Measurements from ENCODE around the gene GRID2. TPM values are rescaled to one million over a fixed set of nuclear protein-coding genes. Genes with fewer than 3 reads are reported as not detected.

Gene GRID2
- total RNA-seq, 1 experiment from 2014 or later = not detected

- Mint-ChIP-seq H3K36me3 (ENCODE audit: insufficient read depth, unreplicated experiment) (no peaks in the 10 kb centered on the region), H3K4me3 (ENCODE audit: unreplicated experiment) (no peak overlapping the region), H3K9me3 (ENCODE audit: unreplicated experiment) (no peaks in the 10 kb centered on the region), H3K27ac (ENCODE audit: low read depth, unreplicated experiment) (no peak overlapping the region), H3K4me1 (ENCODE audit: insufficient read depth, unreplicated experiment) (no peaks in the 10 kb centered on the region), H3K27me3 (ENCODE audit: insufficient read depth, unreplicated experiment) (no peaks in the 10 kb centered on the region)
- intact Hi-C loops (cut with micrococcal nuclease) = no loop called here
- CTCF ChIA-PET = interaction anchor here (1.0 kb wide), 1 partner anchor 11 kb away, joined by 5 read pairs; no protein-coding TSS in a partner anchor
- TF ChIP-seq, protein P1, sequence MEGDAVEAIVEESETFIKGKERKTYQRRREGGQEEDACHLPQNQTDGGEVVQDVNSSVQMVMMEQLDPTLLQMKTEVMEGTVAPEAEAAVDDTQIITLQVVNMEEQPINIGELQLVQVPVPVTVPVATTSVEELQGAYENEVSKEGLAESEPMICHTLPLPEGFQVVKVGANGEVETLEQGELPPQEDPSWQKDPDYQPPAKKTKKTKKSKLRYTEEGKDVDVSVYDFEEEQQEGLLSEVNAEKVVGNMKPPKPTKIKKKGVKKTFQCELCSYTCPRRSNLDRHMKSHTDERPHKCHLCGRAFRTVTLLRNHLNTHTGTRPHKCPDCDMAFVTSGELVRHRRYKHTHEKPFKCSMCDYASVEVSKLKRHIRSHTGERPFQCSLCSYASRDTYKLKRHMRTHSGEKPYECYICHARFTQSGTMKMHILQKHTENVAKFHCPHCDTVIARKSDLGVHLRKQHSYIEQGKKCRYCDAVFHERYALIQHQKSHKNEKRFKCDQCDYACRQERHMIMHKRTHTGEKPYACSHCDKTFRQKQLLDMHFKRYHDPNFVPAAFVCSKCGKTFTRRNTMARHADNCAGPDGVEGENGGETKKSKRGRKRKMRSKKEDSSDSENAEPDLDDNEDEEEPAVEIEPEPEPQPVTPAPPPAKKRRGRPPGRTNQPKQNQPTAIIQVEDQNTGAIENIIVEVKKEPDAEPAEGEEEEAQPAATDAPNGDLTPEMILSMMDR (IDR thresholded peaks at IDR 0.05; ENCODE audit: unreplicated experiment) = no peak
- no TSS peak for BruUV-seq (replicated peaks)
- no peak for DNase-seq (ENCODE audit: unreplicated experiment)
- POLR2A ChIA-PET = interaction anchor here (0.7 kb wide), 1 partner anchor 27 kb away, joined by 3 read pairs; no protein-coding TSS in a partner anchor
These were observed 216.0 kb downstream of the GRID2 start for GRCh38 chr4:92519727-92520126.

GRCh38 chr4:92520563-92520962, 216.8 kb downstream of the GRID2 start:
- H3K4me1 Mint-ChIP-seq (ENCODE audit: insufficient read depth, unreplicated experiment) = no peaks in the 10 kb centered on the region
- no peaks in the 10 kb centered on the region for H3K27me3 Mint-ChIP-seq (ENCODE audit: insufficient read depth, unreplicated experiment)
- intact Hi-C loops (cut with micrococcal nuclease) = no loop called here
- BruUV-seq (replicated peaks) = no TSS peak
- no peaks in the 10 kb centered on the region for H3K36me3 Mint-ChIP-seq (ENCODE audit: insufficient read depth, unreplicated experiment)
- TF ChIP-seq, protein P1 (IDR thresholded peaks at IDR 0.05; ENCODE audit: unreplicated experiment) = no peak
- CTCF ChIA-PET = no interaction called here
- POLR2A ChIA-PET = interaction anchor here (0.7 kb wide), 1 partner anchor 27 kb away, joined by 3 read pairs; no protein-coding TSS in a partner anchor
- H3K4me3 Mint-ChIP-seq (ENCODE audit: unreplicated experiment) = no peak overlapping the region
- no peaks in the 10 kb centered on the region for H3K9me3 Mint-ChIP-seq (ENCODE audit: unreplicated experiment)
- no peak overlapping the region for H3K27ac Mint-ChIP-seq (ENCODE audit: low read depth, unreplicated experiment)
- DNase-seq (ENCODE audit: unreplicated experiment) = no peak

GRCh38 chr4:92521941-92522340, 218.2 kb downstream of the GRID2 start:
- DNase-seq (ENCODE audit: unreplicated experiment) = no peak
- ChIA-PET POLR2A (no interaction called here), CTCF (no interaction called here)
- Mint-ChIP-seq H3K4me3 (ENCODE audit: unreplicated experiment) (no peak overlapping the region), H3K4me1 (ENCODE audit: insufficient read depth, unreplicated experiment) (no peaks in the 10 kb centered on the region), H3K9me3 (ENCODE audit: unreplicated experiment) (no peaks in the 10 kb centered on the region), H3K27me3 (ENCODE audit: insufficient read depth, unreplicated experiment) (no peaks in the 10 kb centered on the region), H3K27ac (ENCODE audit: low read depth, unreplicated experiment) (no peak overlapping the region), H3K36me3 (ENCODE audit: insufficient read depth, unreplicated experiment) (no peaks in the 10 kb centered on the region)
- no TSS peak for BruUV-seq (replicated peaks)
- intact Hi-C loops (cut with micrococcal nuclease) = no loop called here
- TF ChIP-seq, protein P1 (IDR thresholded peaks at IDR 0.05; ENCODE audit: unreplicated experiment) = no peak

DNA sequence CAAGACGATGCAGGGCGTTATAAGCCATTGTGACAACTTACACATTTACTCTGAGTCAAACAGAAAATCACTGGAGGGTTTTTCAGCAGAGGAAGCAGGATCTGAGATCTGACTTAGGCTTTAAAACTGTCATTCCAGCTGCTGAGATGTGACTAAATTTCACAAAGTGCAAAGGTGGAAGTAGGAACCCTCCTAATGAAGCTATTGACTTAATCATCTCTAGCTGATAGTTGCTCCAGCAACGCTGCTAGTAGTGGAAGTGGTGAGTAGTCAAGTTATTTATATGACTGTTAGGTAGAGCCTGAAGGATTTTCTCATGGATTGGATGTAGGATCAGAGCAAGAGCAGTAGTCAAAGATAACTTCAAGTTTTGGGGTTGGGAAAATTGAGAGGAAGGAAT, 218.6 kb downstream of the GRID2 start:
- no TSS peak for BruUV-seq (replicated peaks)
- DNase-seq (ENCODE audit: unreplicated experiment) = no peak
- H3K4me3 Mint-ChIP-seq (ENCODE audit: unreplicated experiment) = no peak overlapping the region
- ChIA-PET CTCF (no interaction called here), POLR2A (no interaction called here)
- no peaks in the 10 kb centered on the region for H3K9me3 Mint-ChIP-seq (ENCODE audit: unreplicated experiment)
- no peaks in the 10 kb centered on the region for H3K36me3 Mint-ChIP-seq (ENCODE audit: insufficient read depth, unreplicated experiment)
- H3K4me1 Mint-ChIP-seq (ENCODE audit: insufficient read depth, unreplicated experiment) = no peaks in the 10 kb centered on the region
- intact Hi-C loops (cut with micrococcal nuclease) = no loop called here
- H3K27me3 Mint-ChIP-seq (ENCODE audit: insufficient read depth, unreplicated experiment) = no peaks in the 10 kb centered on the region
- TF ChIP-seq, protein P1 (IDR thresholded peaks at IDR 0.05; ENCODE audit: unreplicated experiment) = no peak
- no peak overlapping the region for H3K27ac Mint-ChIP-seq (ENCODE audit: low read depth, unreplicated experiment)

All from MCF 10A (cell line).